ENCODE measurements around the gene TUBGCP3. TPM values are rescaled to one million over a fixed set of nuclear protein-coding genes. Genes with fewer than 3 reads are reported as not detected.

Gene TUBGCP3
- total RNA-seq, 6 donors from 2014 or later: 27.7 to 50.3 (median 34.9) TPM

GRCh38 chr13:112522578-112522977 is 65.4 kb downstream of the TUBGCP3 start:
- Histone ChIP-seq H3K36me3 (peaks cover 5 to 78% (median 36%) of the 10 kb centered on the region in 4 donors), H3K4me1 (no peaks in the 10 kb centered on the region), H3K9me3 (no peaks in the 10 kb centered on the region), H3K4me3 (no peak overlapping the region), H3K27me3 (no peaks in the 10 kb centered on the region), H3K27ac (no peak overlapping the region)
- TF ChIP-seq POLR2AphosphoS5 (IDR thresholded peaks at IDR 0.05): no peak
- TF ChIP-seq POLR2A (IDR thresholded peaks at IDR 0.05): no peak
- TF ChIP-seq EP300 (IDR thresholded peaks at IDR 0.05): no peak
- TF ChIP-seq CTCF (IDR thresholded peaks at IDR 0.05): no peak
- no peak for ATAC-seq (ENCODE audit: low FRiP score in 2 of 2)
- 95 to 99% methylated on average over 5 of the region's 5 CpGs for WGBS, 2 donors
- DNase-seq: no peak

GRCh38 chr13:112521073-112521685 is 66.8 kb downstream of the TUBGCP3 start:
- no peak for TF ChIP-seq POLR2AphosphoS5 (IDR thresholded peaks at IDR 0.05)
- no peak for TF ChIP-seq CTCF (IDR thresholded peaks at IDR 0.05)
- no peak for TF ChIP-seq EP300 (IDR thresholded peaks at IDR 0.05)
- TF ChIP-seq POLR2A (IDR thresholded peaks at IDR 0.05): no peak
- H3K4me3 ChIP-seq: no peak overlapping the region
- peaks cover 10 to 85% (median 45%) of the 10 kb centered on the region in 4 donors for H3K36me3 ChIP-seq
- no peak for DNase-seq
- no peak for ATAC-seq (ENCODE audit: low FRiP score in 2 of 2)
- H3K9me3 ChIP-seq: no peaks in the 10 kb centered on the region
- H3K27me3 ChIP-seq: no peaks in the 10 kb centered on the region
- no peaks in the 10 kb centered on the region for H3K4me1 ChIP-seq
- no peak overlapping the region for H3K27ac ChIP-seq
- 88 to 91% methylated on average over 1 to 3 of the region's 3 CpGs for WGBS, 2 donors

GRCh38 chr13:112519517-112520060 is 68.4 kb downstream of the TUBGCP3 start:
- no peaks in the 10 kb centered on the region for H3K4me1 ChIP-seq
- H3K27me3 ChIP-seq: no peaks in the 10 kb centered on the region
- 98% methylated on average over 19 to 20 of the region's 20 CpGs for WGBS, 2 donors
- no peaks in the 10 kb centered on the region for H3K9me3 ChIP-seq
- H3K27ac ChIP-seq: no peak overlapping the region
- H3K4me3 ChIP-seq: no peak overlapping the region
- DNase-seq (peak in 1 of 2 donors; percentile 64), ATAC-seq (ENCODE audit: low FRiP score in 2 of 2) (no peak)
- no peak for TF ChIP-seq POLR2A (IDR thresholded peaks at IDR 0.05)
- no peak for TF ChIP-seq POLR2AphosphoS5 (IDR thresholded peaks at IDR 0.05)
- no peak for TF ChIP-seq CTCF (IDR thresholded peaks at IDR 0.05)
- TF ChIP-seq EP300 (IDR thresholded peaks at IDR 0.05): no peak
- peaks cover 14 to 87% (median 52%) of the 10 kb centered on the region in 4 donors for H3K36me3 ChIP-seq

GRCh38 chr13:112516218-112516617 is 71.7 kb downstream of the TUBGCP3 start:
- no peak for ATAC-seq (ENCODE audit: low FRiP score in 2 of 2)
- Histone ChIP-seq H3K27ac (no peak overlapping the region), H3K4me1 (no peaks in the 10 kb centered on the region), H3K36me3 (peaks cover 10 to 68% (median 47%) of the 10 kb centered on the region in 4 donors), H3K9me3 (no peaks in the 10 kb centered on the region), H3K4me3 (no peak overlapping the region), H3K27me3 (no peaks in the 10 kb centered on the region)
- peak in 1 of 2 donors; percentile 32 for DNase-seq
- WGBS, 2 donors: 97 to 98% methylated on average over 13 of the region's 13 CpGs
- TF ChIP-seq POLR2A (IDR thresholded peaks at IDR 0.05) (no peak), POLR2AphosphoS5 (IDR thresholded peaks at IDR 0.05) (no peak)

GRCh38 chr13:112513761-112514160 is 74.2 kb downstream of the TUBGCP3 start:
- Histone ChIP-seq H3K27ac (no peak overlapping the region), H3K36me3 (peaks cover 10 to 70% (median 37%) of the 10 kb centered on the region in 4 donors), H3K4me3 (no peak overlapping the region), H3K27me3 (no peaks in the 10 kb centered on the region), H3K9me3 (no peaks in the 10 kb centered on the region), H3K4me1 (no peaks in the 10 kb centered on the region)
- DNase-seq: no peak
- 81 to 84% methylated on average over 6 of the region's 6 CpGs for WGBS, 2 donors
- no peak for TF ChIP-seq EP300 (IDR thresholded peaks at IDR 0.05)
- TF ChIP-seq POLR2A (IDR thresholded peaks at IDR 0.05): no peak
- no peak for TF ChIP-seq CTCF (IDR thresholded peaks at IDR 0.05)
- TF ChIP-seq POLR2AphosphoS5 (IDR thresholded peaks at IDR 0.05): no peak
- ATAC-seq (ENCODE audit: low FRiP score in 2 of 2): no peak

Data from upper lobe of left lung (tissue), 6 donors.